HG03196 (cell line): ENCODE results near the gene ATXN2.
"Not testable (repeated sequence)": the region's sequence is repeated elsewhere in the genome, so short reads cannot be mapped to it uniquely, and the experiment has no call there.

Experiments used
- ATAC-seq: cut with Tn5 transposase; IDR thresholded peaks from one replicate; pipeline ENCODE4 v1.9.1; 2021; ENCODE audit not compliant: unreplicated experiment

Gene ATXN2

GRCh38 chr12:111598637-111599452, at the start of gene ATXN2:
ATXN2 (minus strand) TSS chr12:111599315; CDS start chr12:111599034, 281 bp downstream.
- ATAC-seq: peak; percentile 44

GRCh38 chr12:111645433-111645832, 46.3 kb upstream of the ATXN2 start:
- ATAC-seq: no peak

GRCh38 chr12:111643427-111643826, 44.3 kb upstream of the ATXN2 start:
- ATAC-seq: no peak

GRCh38 chr12:111642681-111643426, 43.7 kb upstream of the ATXN2 start:
- ATAC-seq: no peak

- no peak for ATAC-seq
These were observed 41.4 kb upstream of the ATXN2 start for GRCh38 chr12:111640506-111640905.

GRCh38 chr12:111638556-111638955, 39.4 kb upstream of the ATXN2 start:
- ATAC-seq: no peak

GRCh38 chr12:111636209-111636945, 37.3 kb upstream of the ATXN2 start:
- ATAC-seq: no peak

- ATAC-seq: no peak
These were observed 36.4 kb upstream of the ATXN2 start for GRCh38 chr12:111635524-111635923.

- ATAC-seq: no peak
These were observed 29.6 kb upstream of the ATXN2 start for GRCh38 chr12:111628505-111629260.

GRCh38 chr12:111626230-111626629, 27.1 kb upstream of the ATXN2 start:
- ATAC-seq: no peak

- ATAC-seq: no peak
These were observed 25.4 kb upstream of the ATXN2 start for GRCh38 chr12:111624540-111624939.

GRCh38 chr12:111617841-111618240, 18.7 kb upstream of the ATXN2 start:
- ATAC-seq: not testable (repeated sequence)

- no peak for ATAC-seq
These were observed 17.1 kb upstream of the ATXN2 start for GRCh38 chr12:111616177-111616623.

- no peak for ATAC-seq
These were observed 8.1 kb upstream of the ATXN2 start for GRCh38 chr12:111607239-111607638.

- no peak for ATAC-seq
These were observed 7.7 kb upstream of the ATXN2 start for GRCh38 chr12:111606767-111607230.

GRCh38 chr12:111605911-111606766, 7.0 kb upstream of the ATXN2 start:
- ATAC-seq: no peak

GRCh38 chr12:111602857-111603256, 3.7 kb upstream of the ATXN2 start:
- not testable (repeated sequence) for ATAC-seq

GRCh38 chr12:111602348-111602747, 3.2 kb upstream of the ATXN2 start:
- ATAC-seq: no peak

- ATAC-seq: not testable (repeated sequence)
These were observed 1.9 kb upstream of the ATXN2 start for GRCh38 chr12:111600986-111601385.
